Activated T-cell treated with anti-CD3 and anti-CD28 coated beads for 1 hour (primary cell): ENCODE measurements around the gene ZBTB39.
A peak's percentile ranks its signal among the peaks of the same experiment; 100 is the strongest.
"Not testable (repeated sequence)": the region's sequence is repeated elsewhere in the genome, so short reads cannot be mapped to it uniquely, and the experiment has no call there.

Source experiments
- DNase-seq: peaks from one replicate; pipeline ENCODE4 v3.0.0-alpha.2; 2020; ENCODE audit warnings: low read depth

The ZBTB39 gene

DNA sequence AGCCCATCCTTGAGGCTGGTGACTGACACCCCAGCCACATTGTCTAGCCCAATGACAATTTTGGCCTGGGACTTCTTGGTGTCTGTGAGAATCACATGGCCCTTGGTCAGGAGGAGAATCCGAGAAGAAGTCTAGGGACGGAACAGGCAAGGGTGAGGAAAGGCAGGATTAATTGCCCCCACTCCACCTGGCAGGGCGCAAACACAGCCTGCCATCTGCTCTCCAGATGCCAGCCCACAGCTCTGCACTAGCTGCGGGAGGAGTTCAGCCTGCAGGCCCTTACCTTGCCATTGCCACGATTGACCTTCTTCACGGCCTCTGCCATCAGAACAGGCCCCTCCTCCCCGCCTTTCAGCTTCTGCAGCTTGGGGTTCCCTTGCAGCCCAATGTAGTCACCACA lies 23.1 kb upstream of the ZBTB39 start:
- no peak for DNase-seq

DNA sequence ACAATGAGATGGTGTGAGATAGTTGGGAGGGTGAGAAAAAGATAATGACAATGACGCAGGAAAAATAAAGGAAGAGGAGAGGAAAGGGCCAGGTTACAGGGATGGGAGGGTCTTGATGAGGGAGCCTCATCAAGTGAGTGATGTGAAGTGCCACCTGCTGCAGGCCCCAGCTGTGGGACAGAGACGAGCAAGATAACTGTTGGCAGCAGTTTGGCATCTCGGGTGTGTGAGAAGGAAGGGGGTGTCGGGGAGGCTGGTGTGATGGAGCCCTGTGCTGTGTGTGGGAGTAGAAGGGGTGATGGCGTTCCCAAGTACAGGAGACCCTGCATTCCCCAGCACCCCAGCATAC lies 21.4 kb upstream of the ZBTB39 start:
- DNase-seq: no peak

DNA sequence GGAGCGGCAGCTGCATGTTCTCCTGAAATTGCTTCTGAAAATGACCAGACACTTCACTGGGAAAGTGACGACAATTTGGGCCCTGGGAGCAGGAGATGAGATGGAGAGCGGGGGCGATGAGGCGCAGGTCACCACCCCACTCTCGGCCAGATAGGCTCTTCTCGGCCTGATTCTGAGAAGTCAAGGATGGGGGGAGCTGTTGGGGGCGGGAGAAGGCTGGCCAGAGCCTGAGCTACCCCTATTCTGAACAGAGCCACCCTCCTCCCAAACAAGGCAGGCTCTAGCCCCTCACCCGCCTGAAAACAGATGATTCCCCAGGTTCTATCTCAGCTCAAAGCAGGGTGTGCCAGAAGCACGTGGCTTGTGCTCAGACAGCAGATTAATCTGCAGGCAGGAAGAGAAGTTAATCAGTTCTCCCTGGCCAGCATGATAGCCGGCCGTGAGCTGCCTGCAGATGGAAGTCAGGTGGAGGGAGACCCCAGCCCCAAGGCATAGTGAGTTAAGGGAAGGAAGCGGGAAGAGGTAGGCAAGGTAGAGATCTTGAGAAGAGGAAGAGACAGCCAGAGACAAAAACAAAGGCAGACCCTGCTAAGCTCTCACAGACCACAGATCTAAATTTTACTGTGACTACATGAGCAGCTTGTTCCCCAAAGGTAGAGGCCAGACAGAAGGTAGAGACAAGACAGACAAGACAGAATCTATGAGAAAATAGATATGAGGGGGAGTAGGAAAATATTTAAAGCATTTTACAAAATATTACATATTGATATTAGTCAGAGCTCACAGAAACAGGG lies 20.9 kb upstream of the ZBTB39 start:
- DNase-seq: no peak

DNA sequence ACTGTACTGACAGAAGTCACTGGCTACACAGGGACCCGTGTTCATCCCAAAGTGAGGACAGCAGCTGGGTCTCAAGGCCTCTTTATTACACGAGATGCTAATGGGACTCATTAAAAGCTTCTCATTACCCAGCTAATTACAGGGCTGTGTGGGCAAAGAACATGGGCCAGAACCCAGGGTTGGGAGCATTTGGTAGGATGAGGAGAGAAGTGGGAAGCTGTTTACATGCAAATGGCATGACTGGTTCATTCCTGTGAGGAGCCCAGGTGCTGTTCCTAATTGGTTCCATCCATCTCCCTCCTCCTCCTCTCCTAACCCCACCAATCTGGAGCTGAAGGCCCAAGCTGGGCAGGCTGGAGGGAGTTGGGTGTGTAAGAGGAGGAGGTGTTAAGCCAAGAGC lies 18.9 kb upstream of the ZBTB39 start:
- no peak for DNase-seq

DNA sequence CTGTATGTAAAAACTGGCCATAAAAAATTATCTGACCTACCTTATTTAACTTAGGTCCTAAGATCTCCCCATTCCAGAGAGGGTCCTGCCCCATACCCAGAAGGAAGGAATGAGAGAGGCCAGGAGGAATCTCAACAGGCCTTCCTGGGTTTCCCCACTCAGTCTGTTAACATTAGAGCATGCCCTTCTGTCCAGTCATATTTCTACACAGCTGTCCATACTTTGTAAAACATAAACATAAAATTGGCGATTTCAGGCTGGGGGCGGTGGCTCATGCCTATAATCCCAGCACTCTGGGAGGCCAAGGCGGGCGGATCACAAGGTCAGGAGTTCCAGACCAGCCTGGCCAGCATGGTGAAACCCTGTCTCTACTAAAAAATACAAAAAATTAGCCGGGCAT lies 16.0 kb upstream of the ZBTB39 start:
- DNase-seq: not testable (repeated sequence)

DNA sequence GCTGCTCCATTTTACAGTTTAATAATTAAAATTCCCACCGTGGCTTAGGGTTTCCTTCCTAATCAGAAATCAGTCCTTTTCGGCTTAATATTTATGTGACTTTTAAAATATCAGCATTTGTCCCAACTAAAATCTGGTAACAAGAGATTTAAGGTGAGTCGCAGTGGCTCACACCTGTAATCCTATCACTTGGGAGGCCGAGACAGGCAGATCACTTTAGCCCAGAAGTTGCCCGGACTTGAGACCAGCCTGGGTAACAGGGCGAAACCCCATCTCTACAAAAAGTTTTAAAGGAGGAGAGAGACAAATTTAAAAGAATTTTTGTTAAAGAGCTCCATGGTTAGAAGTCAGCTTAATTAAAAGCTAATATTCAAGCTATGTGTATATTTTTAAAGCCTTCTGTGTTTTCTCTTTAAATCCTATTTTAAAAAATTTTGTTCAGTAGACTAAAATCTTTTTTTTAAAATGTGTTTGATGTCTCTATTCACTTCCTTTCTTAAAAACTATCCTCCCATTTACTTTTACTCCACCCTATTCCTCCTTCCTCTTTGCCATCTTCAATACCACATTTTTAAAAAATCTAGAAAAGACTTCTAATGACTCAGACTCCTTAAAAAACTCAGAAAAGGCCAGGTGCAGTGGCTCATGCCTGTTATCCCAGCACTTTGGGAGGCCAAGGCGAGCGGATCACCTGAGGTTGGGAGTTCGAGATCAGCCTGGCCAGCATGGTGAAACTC lies 13.8 kb upstream of the ZBTB39 start:
- no peak for DNase-seq

DNA sequence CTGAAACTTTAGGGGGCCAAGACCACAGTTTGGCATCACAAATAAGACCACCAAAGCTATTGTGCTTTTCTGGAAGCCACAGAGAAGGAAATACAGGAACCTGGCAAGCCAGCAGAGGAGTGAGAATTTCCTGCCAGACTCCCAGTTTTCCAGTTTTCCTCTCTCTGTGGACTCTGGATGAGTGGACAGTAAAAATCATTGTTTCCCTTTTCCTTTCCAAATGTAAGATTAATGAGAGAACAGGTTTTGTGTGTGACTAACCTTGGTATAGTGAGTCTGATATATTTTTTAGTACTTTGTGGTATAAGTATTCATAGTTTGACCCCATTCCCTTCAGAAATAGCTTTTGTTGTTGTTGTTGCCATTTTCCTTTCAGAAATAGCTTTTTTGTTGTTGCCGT lies 12.6 kb upstream of the ZBTB39 start:
- DNase-seq: no peak

DNA sequence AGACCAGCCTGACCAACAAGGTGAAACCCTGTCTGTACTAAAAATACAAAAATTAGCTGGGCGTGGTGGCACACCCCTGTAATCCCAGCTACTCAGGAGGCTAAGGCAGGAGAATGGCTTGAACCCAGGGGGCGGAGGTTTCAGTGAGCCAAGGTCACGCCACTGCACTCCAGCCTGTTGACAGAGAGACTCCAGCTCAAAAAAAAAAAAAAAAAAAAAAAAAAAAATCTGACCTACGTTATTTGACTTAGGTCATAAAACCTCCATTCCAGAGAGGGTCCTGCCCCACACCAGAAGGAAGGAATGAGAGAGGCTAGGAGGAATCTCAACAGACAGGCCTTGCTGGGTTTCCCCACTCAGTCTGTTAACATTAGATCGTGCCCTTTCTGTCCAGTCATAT lies 12.0 kb upstream of the ZBTB39 start:
- DNase-seq: not testable (repeated sequence)

DNA sequence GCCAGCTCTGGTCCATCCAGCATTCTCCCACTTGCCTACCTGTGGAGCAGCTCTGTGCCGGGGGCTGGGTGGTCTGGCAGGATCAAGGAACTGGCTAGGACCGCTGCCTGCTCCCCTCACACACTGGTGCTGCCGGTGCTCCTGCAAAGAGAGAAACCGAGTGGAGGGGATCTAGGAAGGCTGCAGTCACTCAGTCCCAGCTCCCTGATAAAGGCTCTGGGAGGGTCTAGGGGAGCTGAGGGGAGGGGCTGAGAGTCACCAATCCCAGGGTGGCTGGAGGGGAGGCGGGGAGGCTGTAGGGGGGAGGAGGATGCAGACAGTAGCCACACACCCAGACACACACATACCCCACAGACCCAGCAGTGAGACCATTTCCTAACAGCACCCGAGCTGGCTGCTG lies 10.0 kb upstream of the ZBTB39 start, which contains the start of gene TAC3:
TAC3 (minus strand) TSS at position 182 of the 400 bp plus-strand sequence. CDS start 732 bp downstream, outside the sequence.
- no peak for DNase-seq

DNA sequence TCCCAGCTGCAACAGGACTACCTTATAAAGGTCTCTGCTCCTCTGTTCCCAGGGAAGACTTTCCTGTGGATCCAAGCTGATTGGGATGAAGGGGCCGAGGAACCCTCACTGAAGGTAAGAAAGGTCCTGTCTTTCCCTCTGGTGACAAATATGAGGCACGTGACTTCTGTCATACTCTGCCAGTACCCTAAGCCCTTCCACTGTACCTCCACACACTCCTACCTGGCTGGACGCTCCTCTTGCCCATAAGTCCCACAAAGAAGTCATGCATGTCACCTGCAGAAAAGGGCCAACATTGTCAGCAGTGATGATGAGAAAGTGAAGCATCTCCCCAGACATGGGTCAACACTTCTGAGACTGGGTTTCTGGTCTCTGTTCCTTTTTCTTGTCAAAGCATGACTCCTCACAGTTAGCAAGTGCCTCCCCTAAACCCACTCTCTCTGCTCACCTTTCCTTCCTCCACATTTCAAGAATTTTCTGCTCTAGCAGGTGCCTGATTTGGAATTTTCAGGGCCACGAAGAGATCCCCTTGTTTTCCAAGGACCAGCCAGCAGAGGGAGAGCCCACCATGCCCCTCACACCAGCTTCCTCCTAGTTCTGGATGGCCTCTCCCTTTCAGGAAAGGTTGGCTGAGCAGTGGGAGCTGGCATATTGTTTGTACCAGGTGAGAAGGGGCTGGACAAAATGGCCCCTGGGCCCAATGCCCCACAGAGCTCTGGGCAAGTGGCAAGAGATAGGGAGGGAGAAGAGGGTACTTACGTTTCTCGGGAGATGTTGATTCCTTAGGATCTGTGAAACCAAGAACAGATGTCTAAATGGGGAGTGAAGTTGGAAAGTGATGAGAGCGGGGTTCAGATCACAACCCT lies 6.5 kb upstream of the ZBTB39 start:
- DNase-seq: no peak

DNA sequence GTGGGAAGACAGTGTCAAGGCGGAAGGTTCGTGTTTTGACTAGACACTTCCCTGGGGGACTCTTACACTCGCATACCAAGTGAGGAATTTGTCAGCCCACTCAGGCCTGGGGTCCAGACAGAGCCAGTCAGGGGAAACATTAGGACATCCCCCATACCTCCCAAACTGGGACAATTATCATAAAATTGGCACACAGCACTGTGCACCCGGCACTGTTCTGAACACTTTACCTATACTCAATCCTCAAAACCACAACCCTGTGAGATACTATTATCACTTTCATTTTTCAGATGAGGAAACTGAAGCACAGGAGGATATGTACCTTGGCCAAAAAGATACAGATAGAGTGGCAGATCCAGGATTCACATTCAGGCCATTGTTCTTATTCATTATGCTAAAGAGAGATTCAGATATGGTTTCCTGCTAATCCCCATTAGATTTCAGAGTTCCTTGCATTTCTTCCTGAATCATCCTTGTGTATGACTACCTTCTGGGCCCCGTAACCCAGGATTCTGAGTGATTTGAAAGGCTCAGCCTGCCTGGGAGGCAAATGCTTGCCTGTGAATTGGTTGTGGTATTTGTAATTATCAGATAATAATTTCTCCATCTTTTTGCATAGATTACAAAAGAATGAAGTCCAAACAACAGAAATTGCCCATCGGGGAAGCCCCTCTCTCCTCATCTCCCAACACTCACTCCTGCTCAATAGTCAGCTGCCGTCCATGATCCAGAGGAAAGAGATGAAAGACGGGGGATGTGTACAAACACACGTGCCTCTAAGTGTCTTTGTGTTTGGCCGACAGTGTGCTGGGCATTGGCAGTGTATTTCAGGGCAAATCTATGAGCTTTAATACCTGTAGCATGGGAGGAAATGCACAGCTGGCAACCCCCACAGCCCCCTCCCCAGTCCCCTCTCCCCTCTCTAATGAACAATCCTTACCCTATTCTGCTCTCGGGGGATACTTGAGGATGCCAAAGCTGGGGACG lies 5.4 kb upstream of the ZBTB39 start:
- DNase-seq: no peak

DNA sequence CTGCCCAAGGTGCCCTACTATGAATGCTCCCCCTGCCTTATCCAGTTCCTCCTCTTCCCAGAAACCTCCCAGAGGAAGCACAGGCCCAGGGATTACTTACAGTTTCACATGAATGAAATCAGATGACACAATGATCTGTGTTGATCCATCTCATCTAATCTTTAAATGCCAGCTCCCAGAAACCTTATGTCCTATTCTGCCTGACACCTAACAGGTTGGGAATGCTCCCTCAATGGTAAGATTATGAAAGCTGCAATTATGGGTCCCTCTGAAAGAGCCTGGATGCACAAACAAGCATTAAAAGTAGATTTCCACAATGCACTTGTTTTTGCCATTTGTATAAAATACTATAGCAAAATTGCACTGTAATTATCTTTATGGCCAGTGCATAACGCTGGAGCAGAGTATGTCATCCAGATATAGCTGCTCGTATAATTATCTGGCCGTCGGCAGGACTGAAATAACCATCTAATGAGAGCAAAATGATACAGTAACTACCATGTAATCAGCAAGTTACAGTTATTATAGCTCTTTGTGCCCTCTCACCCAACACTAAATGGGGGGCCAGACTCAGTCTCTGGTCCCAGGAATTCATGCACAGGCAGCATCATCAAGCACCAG lies 4.4 kb upstream of the ZBTB39 start:
- DNase-seq: no peak

DNA sequence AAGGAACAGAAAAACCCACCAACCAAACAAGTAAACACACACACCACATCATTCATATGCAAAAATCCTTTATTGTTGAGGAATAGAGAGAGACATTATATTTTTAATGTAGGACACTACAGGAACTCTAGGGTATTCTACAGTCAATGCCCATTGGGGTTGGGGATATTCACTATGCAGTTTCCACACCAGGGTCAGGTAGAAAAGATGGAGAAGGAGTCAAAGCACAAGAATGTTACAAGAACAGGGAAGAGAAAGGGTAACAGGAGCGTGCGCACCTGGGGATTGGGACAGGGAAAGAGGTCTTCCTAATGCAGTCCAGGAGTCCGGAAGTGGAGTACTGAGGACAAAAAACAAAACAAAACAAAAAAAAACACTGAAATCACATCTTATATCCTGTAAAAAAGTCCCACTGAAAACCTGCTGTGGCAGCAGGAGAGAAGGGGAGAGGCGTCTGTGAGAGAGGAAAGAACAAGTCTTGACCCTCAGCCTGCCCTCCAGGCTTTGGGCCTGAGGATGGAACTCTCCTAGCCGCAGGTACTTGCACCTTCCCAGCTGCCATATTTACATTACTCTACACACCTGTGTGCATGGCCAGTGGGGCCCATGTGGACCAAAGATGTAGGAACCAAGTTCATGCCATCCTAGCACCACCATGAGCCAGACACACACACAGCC lies 3.7 kb upstream of the ZBTB39 start:
- DNase-seq: no peak

DNA sequence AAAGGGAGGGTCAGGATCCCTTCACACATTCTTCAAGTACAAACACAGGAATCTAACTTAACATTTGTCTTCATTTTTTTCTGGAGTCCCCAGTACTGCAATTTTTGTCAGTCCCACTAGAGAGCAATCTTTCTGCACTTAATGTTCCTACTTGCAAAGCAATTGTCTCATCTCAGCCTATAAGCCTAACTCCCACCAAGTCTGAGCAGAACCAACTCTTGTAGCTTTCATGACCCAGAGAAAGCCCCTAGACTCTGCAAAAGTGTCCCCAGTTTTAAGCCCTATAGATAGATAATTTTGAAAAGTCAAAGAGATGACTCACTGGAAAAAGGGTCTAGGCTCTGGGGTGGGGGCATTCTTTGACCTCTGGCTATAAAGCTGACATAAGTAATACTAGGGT lies 1.8 kb upstream of the ZBTB39 start:
- DNase-seq: no peak

DNA sequence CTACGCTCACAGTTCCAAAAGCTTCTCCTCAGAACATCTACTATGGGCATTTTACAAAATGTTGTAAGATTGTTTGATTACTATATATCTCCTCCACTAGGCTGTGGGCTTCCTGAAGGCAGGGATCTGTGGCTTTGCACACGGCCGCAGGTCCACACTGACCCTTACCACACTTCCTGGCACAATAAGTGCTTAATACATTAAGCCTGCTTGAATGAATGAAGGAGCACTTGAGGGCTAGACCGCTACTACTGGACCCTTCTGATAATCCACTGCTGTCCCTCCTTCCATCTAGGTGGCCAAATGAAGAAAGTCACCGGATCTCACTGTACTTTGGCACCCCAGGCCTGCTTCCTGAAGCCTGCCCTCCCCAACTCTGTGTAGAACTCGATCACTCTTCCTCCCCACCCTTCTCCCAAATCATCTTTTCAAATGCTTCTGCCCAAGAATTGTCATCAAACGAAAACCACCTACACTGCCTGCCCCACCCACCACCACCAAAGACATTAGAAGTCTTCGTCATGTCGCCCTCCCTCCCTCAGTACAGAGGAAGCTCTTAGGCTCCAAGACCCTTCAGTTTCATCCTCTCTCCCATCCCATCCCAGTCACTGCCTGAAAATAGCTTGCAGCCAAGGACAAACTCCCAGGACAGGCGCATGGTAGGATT lies 596 bp upstream of the ZBTB39 start:
- no peak for DNase-seq

DNA sequence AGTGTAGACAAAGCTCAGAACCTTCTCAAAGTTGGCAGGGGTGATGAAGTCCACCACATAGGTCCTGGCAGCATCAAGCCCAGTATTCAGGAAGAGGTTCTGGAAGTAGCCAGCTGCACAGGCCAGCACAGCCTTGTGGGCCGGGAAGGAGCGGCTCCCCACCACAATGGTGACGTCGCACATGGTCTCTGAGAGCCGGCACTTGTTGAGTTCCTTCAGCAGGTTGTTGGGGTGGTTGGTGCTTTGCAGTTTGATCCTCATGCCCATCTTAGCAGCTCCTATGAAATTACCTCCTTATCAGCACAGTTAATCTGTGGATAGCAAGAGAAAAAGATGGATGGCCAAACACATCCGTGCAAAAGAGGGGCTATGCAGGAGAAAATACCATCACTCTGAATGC lies 1.7 kb downstream of the ZBTB39 start:
- no peak for DNase-seq

DNA sequence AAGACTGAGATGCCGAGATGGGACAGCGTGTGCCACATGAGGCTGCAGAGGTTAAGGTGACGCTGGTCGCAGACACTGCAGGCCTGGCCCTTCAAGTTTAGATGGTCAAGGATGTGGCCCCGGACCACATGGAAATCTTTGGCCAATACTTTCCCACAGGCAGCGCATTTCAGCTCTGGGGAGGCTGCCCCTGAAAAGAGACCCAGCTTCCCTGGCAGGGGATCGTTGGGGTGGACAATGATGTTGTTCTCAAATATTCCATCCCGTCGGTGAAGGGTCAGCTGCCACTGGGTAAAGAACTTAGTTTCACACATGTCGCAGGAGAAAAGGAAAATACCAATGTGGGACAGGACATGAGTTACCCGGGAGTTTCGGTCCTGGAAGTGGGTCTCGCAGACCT lies 3.0 kb downstream of the ZBTB39 start:
- DNase-seq: no peak

DNA sequence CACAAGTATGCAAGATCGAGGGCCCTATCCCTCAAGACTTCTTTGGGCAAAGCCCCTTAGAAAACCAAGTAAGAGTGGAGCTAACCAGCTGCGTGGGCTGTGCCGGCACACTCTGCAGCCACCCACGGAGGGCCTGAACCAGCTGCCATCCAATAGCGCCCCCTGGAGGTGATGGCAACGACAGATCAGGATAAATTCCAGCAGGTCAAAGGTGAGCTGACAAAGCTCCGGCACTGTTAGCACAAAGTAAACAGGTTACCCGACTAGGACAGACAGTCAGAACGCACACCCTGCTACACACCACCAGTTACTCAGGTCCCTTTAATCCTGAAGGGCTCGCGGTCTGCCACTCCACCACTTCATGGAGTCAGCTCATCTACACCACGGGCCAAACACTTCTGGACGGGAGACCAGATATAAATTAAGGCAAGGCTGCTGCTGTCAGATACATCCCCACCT lies 4.9 kb downstream of the ZBTB39 start:
- peak; percentile 67 for DNase-seq

DNA sequence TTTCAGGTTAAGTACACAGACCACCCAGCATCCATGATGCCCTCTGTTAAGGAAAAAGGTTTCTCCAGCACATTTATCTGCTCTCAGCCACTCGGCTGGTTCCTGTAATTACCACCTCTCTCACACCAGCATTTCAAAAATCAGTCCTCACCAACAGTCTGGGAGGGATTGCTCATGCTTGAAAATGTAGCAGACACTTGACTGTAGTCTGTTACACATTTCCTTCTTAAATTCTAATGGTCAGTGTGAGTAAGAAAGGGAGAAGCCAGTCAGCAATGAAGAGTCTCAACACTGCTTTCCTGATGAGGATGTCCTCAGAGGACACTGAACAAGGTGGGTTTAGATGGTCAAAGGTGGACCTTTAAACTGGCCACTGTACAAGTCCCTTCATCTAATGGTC lies 6.0 kb downstream of the ZBTB39 start:
- no peak for DNase-seq

DNA sequence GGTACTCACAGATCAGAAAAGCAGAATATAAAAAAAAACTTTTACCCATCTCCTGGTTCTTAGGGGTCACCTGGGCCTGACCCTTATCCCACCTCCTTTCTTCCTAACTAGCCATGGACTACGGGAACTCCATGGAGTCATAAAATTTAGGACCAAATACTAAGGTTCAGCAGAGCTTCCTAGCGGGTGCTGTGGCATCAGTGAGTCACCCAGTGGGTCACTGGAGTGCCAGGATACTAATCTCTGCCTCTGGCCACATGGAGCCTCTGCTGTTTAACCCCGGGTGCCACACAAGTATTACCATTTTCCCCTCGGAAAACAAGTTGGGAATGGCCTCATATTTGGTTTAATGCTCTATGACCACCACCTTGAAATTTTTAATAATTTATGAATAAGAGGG lies 6.9 kb downstream of the ZBTB39 start:
- no peak for DNase-seq
